ENCODE data around the gene ZBTB46.
A peak's percentile ranks its signal among the peaks of the same experiment; 100 is the strongest.

The ZBTB46 gene

DNA sequence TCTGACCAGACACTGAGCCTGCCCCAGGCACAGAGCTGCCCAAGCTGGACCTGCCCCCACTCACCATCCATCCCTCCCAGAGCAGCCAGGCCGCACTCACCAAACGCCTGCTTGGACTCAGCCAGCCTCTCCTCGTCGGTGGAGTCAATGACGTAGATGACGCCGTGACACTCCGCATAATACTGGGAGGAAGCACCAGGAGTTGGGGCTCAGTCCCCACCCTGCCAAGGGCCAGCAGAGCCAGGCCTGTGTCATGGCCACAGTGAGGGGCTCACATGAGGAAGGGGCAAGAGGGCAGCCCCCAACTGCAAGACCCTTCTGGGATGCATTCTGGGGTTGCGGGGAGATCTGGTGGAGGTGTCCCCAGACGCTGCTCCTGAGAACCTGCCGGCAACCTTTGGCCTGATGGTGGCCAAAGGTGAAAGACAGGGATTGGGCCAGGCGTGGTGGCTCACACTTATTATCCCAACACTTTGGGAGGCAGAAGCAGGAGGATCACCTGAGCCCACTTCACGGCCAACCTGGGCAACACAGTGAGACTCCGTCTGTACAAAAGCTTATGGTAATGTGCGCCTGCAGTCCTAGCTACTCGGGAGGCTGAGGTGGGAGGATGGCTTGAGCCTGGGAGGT, 128.9 kb downstream of the ZBTB46 start:
- H3K27me3 ChIP-seq (ENCODE audit: insufficient read depth, low read depth, severe bottlenecking): no peaks in the 10 kb centered on the region
- no peak for DNase-seq
- peaks cover 43% of the 10 kb centered on the region for H3K36me3 ChIP-seq
- H3K27ac ChIP-seq: no peak overlapping the region
- TF ChIP-seq, protein P1, sequence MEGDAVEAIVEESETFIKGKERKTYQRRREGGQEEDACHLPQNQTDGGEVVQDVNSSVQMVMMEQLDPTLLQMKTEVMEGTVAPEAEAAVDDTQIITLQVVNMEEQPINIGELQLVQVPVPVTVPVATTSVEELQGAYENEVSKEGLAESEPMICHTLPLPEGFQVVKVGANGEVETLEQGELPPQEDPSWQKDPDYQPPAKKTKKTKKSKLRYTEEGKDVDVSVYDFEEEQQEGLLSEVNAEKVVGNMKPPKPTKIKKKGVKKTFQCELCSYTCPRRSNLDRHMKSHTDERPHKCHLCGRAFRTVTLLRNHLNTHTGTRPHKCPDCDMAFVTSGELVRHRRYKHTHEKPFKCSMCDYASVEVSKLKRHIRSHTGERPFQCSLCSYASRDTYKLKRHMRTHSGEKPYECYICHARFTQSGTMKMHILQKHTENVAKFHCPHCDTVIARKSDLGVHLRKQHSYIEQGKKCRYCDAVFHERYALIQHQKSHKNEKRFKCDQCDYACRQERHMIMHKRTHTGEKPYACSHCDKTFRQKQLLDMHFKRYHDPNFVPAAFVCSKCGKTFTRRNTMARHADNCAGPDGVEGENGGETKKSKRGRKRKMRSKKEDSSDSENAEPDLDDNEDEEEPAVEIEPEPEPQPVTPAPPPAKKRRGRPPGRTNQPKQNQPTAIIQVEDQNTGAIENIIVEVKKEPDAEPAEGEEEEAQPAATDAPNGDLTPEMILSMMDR (IDR thresholded peaks at IDR 0.05; ENCODE audit: low read depth, low read length): no peak
- H3K4me3 ChIP-seq (ENCODE audit: low read depth, low read length): no peak overlapping the region
- H3K9me3 ChIP-seq (ENCODE audit: severe bottlenecking): no peaks in the 10 kb centered on the region

DNA sequence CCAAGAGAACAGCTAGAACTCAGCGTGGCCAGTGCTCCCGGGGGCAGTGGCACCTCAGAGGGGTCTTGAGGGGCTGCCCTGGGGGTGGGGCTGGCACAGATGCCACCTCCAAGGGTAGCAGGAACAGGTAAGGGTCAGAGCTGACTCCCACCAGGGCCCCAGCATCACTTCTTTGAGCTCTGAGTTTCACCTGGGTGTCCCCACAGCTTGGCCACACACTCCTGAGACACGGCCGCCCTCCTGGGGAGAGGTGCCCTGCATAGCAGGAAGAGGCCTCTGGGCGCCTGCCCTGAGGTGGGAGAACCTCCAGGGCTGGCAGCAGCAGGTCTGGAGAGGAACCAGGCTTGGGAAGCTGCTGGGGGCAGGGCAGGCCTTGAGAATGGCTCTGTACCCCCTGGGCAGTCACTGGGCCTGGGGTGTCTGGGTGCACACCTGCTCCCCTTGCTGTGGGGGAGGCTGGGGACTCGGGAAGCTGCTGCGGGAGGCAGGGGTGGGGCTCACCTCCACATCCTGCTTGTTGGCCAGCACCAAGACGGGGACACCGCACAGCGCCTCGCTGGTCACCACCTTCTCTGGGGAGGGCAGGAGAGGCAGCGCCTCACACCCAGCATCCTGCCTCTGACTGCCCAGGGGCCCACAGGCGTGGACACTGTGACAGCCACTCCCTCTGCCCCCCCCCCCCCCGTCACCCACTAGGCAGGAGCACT, 129.6 kb downstream of the ZBTB46 start:
- H3K27me3 ChIP-seq (ENCODE audit: insufficient read depth, low read depth, severe bottlenecking): no peaks in the 10 kb centered on the region
- no peak overlapping the region for H3K27ac ChIP-seq
- H3K4me3 ChIP-seq (ENCODE audit: low read depth, low read length): no peak overlapping the region
- no peaks in the 10 kb centered on the region for H3K9me3 ChIP-seq (ENCODE audit: severe bottlenecking)
- TF ChIP-seq, protein P1 (IDR thresholded peaks at IDR 0.05; ENCODE audit: low read depth, low read length): no peak
- H3K36me3 ChIP-seq: peaks cover 45% of the 10 kb centered on the region
- no peak for DNase-seq

DNA sequence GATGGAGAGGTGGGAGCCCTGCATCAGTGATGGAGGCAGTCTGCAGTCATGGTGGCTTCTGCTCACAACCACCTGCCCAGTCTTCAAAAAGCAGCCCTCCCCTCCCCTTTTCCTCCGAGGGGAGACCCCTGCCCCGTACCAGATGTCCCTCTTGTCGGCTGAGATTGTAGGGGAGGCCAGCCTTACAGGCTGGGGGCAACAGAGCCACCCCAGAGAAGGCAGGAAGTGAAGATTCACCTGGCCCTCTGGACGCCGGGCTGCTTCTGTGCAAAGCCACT, 130.1 kb downstream of the ZBTB46 start:
- no peak overlapping the region for H3K4me3 ChIP-seq (ENCODE audit: low read depth, low read length)
- TF ChIP-seq, protein P1 (IDR thresholded peaks at IDR 0.05; ENCODE audit: low read depth, low read length): no peak
- H3K36me3 ChIP-seq: peaks cover 42% of the 10 kb centered on the region
- H3K9me3 ChIP-seq (ENCODE audit: severe bottlenecking): no peaks in the 10 kb centered on the region
- no peak overlapping the region for H3K27ac ChIP-seq
- H3K27me3 ChIP-seq (ENCODE audit: insufficient read depth, low read depth, severe bottlenecking): no peaks in the 10 kb centered on the region
- DNase-seq: no peak

DNA sequence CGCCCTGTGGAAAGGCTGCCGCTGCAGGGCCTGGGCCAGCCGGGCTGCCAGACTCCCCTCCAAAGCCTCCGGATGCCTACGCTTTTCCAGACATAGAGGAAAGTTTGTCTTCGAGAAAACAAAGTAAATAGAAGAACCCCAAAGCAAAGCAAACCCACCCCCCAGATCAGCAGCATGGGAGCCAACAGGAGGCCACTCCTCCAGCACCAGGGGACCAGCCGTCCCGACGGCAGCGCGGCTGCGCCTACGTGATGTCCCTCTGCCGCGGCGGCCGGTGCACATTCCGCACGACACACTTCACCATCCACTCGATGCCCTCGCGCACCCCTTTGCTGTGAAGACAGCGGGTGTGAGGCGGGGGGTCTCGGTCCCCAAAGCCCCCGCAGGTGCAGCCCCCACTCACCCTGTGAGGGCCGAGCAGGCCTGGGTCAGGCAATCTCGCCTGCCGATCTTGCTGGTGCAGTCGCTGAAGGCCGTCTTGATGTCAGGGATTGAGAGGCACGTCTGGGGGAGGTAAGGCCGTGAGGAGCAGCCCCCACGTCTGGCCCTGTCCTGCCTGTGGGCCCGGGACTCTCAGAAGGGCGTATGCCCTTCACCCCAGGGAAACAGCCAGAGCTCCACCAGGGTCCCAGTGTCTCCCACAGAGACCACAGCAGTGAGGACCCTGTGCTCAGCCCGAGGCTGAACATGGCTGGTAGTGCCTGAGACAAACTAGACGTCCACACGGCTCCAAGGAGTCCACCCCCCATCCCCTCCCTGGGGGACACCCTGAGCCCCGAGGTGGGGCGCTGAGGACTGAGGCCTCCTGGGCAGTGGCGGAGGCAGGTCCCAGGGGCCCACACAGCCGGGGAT, 130.6 kb downstream of the ZBTB46 start:
- Histone ChIP-seq H3K27ac (no peak overlapping the region), H3K27me3 (ENCODE audit: insufficient read depth, low read depth, severe bottlenecking) (no peaks in the 10 kb centered on the region), H3K9me3 (ENCODE audit: severe bottlenecking) (no peaks in the 10 kb centered on the region), H3K36me3 (peaks cover 42% of the 10 kb centered on the region), H3K4me3 (ENCODE audit: low read depth, low read length) (no peak overlapping the region)
- TF ChIP-seq, protein P1 (IDR thresholded peaks at IDR 0.05; ENCODE audit: low read depth, low read length): no peak
- no peak for DNase-seq

DNA sequence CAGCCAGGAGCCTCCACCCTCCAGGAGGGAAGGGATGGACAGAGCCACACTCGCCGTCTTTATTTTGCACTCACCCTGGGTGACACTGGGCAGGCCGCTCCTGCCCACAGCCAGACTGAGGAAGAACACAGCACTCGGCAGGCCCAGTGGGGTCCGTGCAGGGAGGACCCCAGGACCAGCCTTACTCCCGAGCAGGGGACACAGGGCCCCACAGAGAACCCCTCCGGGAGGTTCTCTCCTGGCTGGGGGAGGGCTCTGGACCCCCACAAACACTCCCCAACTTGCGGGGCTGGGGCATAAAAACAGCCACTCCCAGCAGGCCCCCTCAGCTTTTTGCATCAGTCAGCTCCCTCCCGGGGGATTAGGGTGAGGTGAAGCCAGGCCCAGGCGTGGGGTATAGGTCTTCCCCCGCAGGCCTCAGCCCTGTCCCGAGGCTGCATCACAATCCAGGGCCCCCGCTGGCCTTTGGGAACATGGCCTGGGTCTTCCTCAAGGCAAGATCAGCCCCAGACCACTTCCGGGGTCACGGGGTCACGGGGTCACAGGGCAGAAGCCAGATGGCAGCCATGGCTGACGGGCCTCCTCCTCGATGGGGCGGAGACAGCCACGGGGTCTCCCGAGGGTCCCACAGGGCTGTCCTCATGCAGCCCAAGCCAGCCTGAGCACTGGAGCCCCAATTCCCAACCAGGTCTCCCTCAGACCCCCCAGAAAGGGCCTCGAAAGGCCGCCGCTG, 131.4 kb downstream of the ZBTB46 start:
- H3K27ac ChIP-seq: peak overlapping the region; percentile 26; the same call in 1 of the 2 replicates

More for the DNA sequence above, 131.4 kb downstream of the ZBTB46 start:
- H3K36me3 ChIP-seq: peaks cover 40% of the 10 kb centered on the region
- DNase-seq: no peak
- H3K9me3 ChIP-seq (ENCODE audit: severe bottlenecking): no peaks in the 10 kb centered on the region
- H3K27me3 ChIP-seq (ENCODE audit: insufficient read depth, low read depth, severe bottlenecking): no peaks in the 10 kb centered on the region
- TF ChIP-seq, protein P1 (IDR thresholded peaks at IDR 0.05; ENCODE audit: low read depth, low read length): no peak
- no peak overlapping the region for H3K4me3 ChIP-seq (ENCODE audit: low read depth, low read length)

Measured in WERI-Rb-1 (cell line).